Cerebellar cortex (tissue), 1 donor: ENCODE measurements around the gene SLC38A10.
A peak's percentile ranks its signal among the peaks of the same experiment; 100 is the strongest.

Source experiments
- DNase-seq: peaks from one replicate; pipeline ENCODE4 v3.0.0-alpha.2; 2015; ENCODE audit warnings: low spot score

The SLC38A10 gene

DNA sequence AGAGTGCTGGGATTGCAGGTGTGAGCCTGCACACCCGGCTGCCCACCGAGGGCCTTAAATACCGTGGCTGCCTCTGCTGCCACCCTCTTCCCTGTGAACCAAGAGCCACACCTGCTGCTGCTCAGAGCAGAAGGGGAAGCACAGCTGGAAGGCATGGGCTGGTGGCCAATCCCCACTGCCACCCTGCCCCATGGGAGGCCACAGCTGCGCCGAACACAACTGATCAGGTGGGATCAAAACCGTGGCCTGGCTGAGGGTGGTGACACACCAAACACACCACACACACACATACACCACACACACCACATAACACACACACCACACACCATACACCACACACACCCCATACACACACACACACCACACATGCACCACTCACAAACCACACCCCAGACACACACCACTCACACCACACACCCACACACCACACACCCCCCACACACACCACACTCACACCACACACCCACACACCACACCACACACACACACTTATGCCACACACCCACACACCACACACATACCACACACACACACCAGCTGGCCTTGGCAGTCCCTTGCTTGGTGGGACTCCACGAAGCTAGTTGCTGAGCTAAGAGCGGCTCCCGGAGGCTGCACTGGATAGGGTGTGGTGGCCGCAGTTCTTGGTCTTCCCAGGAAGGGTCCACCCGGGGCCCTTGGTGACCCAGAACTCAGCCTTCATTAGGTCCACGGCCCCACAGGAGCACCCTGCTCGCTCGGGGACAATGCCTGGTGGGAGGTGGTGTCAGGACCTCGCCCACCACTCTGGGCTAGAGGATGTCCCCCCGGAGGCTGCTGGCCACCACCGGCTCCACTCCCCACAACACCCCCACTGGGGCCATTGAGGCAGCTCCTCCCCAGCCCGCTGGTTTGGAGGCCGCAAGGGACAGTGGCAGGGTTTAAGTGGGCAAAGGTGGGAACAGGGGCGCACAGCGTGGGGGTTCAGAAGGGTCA lies 87.2 kb downstream of the SLC38A10 start:
- DNase-seq, result no peak

DNA sequence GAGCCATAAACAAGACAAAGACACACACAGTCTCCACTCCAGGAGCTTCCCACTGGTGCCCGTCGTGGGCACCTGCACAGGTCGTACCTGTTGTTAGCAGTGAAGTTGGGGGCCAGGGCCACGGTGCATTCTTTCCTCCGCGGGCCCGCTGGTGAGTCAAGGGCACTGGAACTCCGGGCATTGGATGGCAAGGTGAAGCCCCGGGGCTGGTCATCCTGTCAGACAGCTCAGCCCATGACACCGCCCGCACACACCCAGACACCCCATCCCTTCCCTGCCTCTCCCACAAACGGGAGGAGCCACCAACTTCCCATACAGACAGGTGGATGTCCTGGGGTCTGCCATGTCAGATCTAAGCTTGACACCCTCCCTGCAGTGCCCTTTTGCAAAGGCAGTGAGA lies 88.5 kb downstream of the SLC38A10 start:
- DNase-seq, result no peak

DNA sequence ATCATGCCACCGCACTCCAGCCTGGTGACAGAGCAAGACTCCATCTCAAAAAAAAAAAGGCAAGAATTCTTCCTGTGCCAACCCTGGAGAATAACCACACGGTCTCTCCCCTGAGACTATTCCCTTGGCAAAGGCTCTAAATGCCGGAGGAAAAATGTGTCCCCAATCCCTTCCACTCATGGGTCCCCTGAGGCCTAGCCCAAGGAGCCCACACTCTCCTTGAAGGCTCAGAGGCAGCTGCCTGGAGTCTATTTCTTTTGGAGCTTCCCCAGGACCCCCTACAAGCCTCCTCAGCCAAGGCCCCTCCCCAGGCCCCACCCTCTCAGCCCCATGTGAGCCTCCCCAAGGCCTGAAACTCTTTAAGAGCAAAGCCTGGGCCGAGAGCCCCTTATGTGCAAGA lies 88.9 kb downstream of the SLC38A10 start:
- no peak for DNase-seq

DNA sequence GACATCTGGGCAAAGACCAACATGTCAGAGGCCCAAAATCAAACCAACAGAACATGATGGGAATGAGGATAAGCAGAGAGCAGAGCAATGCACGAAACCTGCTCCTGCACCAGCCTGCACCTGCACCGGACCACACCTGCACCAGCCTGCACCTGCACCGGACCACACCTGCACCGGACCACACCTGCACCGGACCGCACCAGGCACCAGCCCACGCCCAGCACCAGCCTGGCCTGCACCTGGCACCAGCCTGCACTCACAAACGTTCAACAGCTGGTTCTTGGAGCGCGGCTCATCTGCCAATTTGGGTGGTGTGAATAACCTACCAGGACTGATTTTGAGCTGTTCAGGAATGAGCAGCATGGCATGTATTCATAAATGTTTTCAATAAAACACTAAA lies 90.5 kb downstream of the SLC38A10 start:
- no peak for DNase-seq

DNA sequence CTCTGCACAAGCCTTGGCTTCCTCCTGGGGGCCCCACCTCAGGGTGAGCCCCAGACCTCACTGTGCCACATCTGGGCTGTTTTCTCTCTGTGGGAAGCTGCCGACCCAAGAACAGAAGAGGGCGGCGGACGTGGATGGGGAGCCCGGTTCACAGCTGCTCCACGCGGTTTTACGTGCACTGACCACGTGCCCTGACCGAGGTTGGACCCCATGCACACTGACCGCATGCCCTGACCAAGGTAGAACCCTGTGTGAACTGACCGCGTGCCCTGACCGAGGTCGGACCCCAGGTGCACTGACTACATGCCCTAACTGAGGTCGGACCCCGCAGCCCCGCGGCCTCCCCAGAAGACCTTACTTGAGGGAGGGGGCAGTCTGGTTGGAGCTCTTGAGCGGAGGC lies 92.0 kb downstream of the SLC38A10 start:
- DNase-seq, result no peak

DNA sequence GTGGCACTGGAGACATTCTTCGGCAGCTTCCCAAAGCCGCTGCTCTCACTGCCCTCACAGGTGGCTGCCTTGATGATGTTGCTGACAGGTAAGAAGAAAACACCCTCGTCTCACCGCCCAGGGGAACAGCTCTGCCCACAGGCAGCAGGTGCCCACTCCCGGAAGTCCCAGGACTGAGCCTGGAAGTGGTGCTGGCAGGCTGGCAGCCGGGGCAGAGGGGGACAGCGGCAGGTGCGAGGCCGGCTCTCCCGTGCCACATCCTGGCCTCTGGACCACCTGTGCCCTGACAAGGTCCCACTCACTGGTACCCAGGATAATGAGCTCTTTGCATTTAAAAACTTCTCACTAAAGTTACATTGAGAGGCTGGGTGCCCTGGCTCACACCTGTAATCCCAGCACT lies 92.8 kb downstream of the SLC38A10 start:
- DNase-seq, result no peak

DNA sequence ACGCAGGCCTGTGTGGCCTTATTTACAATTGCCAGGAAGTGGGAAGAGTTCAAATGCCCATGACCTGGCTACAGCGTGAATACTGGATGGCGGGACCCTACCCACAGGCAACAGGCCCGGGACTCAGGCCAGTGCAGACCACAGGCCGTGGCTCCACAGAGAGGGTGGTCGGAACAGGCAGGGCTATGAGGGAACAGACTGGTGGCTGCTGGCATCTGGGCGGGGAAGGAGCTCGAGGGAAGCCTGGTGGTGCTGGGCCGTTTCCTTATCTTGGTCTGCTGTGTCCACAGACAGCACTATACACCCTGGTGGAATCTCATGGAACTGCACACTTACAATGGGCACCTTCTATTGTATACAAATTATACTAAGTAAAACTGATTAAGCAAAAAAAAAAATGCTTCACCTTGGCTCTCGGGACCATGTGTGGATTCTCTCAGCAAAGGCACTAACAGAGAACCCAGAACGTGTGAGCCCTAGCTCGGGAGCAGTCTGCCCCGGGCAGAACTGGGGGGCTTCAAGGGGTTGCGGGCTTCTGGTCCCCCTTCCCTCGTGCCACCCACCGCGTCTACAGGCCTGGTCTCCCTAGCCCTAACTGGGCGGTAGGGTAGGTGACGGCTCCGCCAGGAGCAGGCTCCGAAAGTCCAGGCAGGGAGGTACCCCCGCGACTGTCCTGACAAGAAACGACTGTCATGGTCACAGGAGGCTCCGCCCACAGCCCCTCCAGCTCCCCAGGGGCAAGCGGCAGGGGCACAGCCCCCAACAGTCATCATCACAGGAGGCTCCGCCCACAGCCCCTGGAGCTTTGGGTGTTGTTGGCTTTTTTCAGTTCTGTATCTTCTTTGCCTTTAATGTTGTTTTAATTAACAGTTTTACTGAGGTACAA lies 94.2 kb downstream of the SLC38A10 start:
- DNase-seq, result peak; percentile 81

DNA sequence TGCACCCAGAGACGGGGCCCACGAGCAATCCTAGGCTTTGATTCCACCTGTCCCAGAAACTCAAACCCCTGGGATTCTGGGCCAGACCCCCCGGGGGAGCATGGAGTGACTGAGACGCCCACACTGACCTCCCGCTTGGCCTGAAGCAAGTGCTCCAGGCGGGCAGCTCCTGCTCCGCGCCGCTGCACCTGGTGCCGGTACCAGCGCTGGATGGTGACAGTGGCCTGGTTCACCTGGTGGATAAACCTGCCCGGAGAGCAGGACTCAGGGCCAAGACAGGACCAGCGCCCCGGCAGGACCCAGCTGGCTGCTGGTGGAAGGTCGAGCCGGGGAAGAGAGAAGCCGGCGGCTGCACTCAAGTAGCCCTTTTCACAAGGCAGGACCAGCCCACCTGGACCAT lies 94.9 kb downstream of the SLC38A10 start:
- no peak for DNase-seq

DNA sequence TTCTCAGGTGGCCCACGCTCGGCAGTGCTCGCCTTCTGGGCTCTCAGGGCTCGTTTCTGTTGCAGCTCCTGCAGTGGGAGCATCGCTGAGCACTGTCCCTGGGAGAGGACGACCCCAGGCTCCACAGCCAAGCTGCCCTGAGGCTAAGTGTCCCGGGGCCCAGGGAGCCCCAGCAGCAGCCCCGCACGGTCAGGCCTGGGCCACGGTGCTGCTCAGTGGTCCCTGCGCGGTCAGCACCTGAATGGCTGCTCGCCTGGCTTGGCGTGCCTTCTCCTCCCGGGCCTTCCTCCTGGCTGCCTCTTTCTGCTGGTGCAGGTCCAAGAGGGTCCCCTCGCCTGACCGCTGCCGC lies 95.7 kb downstream of the SLC38A10 start:
- DNase-seq, result no peak

DNA sequence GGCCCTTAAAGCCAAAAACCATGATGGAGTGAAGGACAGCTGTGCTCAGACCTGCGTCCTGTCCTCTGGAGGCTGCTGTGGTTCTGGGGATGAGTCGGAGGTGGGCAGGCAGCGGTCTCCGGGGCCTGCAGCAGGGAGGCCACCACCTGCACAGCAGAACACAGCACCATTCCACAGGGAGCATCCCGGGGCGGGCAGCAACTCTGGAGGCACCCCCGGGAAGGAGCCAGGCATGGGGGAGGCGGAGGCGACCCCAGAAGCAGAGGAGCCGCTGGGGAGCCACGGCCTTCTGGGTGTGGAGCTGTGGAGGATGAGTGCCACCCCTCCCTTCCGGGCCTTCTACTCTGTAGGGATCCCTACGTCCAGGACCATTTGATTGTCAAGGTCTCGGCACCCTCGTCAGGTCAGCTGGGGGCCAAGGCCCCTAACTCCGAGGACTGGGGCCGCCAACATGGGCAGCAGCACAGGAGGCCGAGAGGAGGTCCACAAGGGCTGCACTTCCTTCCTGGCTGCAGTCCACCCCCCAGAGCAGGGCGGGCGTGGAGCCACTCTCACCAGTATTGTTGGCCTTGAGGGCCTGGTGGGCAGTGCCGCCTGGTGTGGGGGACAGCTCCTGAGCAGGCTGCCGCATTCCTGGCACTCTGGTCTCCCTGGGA lies 96.2 kb downstream of the SLC38A10 start:
- DNase-seq, result no peak

DNA sequence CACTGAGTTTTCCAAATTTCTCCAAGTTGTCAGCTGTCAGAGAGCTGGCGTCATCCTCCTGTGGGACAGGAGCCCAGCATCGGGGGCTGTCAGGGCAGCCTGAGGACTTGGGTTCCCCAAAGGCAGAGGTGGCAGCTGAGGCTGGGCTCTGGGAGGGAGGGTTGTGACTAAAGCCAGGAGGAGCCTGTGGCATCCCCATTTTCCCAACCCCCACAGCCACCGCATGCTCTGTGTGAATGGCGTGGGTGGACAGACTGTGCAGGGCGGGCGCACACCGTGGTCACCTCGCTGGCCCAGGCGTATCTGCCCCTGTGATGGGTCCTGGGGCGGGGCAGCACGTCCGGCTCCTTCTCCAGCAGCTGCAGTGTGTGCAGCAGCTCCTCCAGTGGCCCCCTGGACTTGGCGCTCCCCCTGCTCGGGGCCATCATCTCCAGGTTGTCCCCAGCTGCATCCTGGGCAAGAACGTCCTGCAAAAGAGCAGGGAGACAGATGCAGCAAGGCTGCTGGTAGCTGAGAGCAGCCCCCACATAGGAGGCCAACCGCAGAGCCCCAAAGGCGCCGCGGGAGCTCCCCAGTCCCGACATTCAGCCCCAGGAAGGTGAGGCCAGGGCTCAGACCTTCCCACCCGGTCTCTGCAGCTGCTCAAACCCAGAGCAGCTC lies 97.1 kb downstream of the SLC38A10 start:
- DNase-seq, result no peak

DNA sequence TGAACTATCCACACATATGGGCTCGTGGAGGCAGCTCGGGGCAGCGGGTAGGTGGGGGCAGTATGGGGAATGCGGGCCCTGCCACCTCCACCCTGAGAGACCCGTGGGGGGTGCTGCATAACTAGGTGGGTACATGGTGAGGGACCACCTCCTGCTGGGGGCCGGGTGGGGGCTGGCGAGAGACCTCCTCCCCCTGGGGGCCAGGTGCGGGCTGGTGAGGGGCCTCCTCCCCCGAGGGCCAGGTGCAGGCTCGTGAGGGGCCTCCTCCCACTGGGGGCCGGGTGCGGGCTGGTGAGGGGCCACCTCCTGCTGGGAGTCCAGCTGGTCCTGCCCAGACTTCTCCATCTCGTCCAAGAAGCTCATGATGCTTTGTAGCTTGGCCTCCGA lies 97.7 kb downstream of the SLC38A10 start:
- DNase-seq, result no peak

DNA sequence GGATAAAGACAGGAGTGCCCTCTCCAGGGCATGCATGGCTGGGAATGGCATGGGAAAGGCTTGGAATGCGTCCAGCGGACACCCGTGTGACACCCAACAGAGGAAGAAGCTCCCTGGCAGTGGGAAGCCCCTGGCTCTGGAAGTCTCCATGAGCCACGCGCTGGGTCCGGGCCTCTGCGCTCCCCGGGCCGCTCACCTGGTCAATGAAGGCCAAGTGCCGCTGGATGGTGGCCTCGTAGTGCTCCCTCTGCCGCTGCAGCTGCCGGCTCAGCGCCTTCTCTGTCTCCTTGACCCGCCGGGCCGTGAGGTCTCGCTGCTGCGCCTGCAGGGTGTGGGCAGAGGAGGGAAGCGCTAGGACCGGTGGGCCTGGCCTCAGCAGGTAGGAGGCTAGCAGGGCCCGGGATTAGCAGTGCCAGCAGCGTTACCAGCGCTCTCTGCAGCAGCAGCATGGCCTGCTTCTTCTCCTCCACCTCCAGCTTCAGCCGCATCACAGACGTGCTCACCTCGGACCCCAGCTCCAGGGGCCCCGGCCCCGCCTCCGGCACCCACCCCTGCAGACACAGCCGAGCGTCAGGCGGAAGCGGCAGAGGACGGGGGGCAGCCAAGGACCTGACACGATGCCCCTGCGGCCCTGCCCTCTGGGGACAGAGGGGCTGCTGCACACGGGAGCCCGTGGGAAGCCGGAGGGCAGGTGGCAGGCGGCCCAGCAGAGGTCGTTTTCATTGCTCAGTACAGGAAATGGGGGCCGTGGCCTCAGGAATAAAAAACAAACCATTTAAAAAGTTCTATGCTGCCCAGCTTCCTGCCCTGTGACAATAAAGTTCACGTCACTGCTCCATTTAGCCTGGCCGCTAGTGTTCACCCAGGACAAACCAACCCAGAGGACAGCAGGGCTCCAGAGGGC lies 98.3 kb downstream of the SLC38A10 start:
- DNase-seq, result no peak

DNA sequence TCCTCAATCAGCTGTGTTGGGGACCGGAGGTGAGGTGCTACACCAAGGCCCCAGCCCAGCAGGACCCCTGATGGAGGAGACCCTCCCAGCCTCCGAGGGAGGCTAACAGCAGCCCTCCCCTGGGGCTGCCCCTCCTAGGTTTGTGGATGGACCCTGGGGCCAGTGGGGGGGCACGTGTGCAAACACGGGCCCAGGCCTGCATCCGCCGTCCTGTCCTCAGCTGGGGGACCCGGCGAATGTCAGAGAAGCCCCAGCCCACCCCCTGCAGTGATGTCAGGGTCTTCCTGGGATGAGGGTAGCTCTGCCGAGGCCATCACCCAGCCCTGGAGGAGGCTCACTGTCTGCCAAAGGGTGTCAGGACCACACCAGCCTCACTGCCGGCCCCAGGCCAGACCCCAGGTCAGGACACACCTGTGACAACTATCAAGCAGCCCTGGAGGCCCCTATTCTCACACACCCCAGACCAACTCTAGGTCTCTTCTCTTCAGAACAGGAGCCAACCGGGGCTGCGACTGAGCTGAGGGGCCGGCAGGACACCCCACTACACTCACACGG lies 99.1 kb downstream of the SLC38A10 start:
- DNase-seq, result no peak
